Suppressor macrophage treated with lipopolysaccharide for 1 hour (primary cell): Measurements from ENCODE around the gene RPH3AL.

ENCODE experiments used
- DNase-seq, 3 donors: peaks; one replicate each; pipeline ENCODE4 v3.0.0-alpha.2; 2020 to 2022

Gene RPH3AL

GRCh38 chr17:197352-197751 is 155.3 kb downstream of the RPH3AL start:
- no peak for DNase-seq

GRCh38 chr17:194828-195602 is 157.6 kb downstream of the RPH3AL start:
- peak in 2 of 3 donors; percentile 18 to 28 for DNase-seq

- no peak for DNase-seq
Observed at GRCh38 chr17:193841-194806, 158.5 kb downstream of the RPH3AL start.

- no peak for DNase-seq
Observed at GRCh38 chr17:193426-193810, 159.2 kb downstream of the RPH3AL start.

- no peak for DNase-seq
Observed at GRCh38 chr17:192666-193425, 159.8 kb downstream of the RPH3AL start.

GRCh38 chr17:189444-189843 is 163.2 kb downstream of the RPH3AL start:
- no peak for DNase-seq

GRCh38 chr17:187130-187529 is 165.5 kb downstream of the RPH3AL start:
- DNase-seq, result no peak

- peak in 2 of 3 donors; percentile 34 to 47 for DNase-seq
Observed at GRCh38 chr17:185445-186138, 167.0 kb downstream of the RPH3AL start.

GRCh38 chr17:183021-183420 is 169.6 kb downstream of the RPH3AL start:
- no peak for DNase-seq

GRCh38 chr17:182050-182751 is 170.4 kb downstream of the RPH3AL start:
- no peak for DNase-seq

GRCh38 chr17:181245-182049 is 171.2 kb downstream of the RPH3AL start, which contains the start of gene DOC2B:
Gene DOC2B, minus strand, starts transcription at chr17:181650. Its CDS starts 171 bp downstream, at chr17:181479.
- peak; percentile 58 to 87 (median 69) for DNase-seq

- DNase-seq, result peak in 2 of 3 donors; percentile 14 to 59
Observed at GRCh38 chr17:180381-181244, 172.0 kb downstream of the RPH3AL start.

GRCh38 chr17:179781-180380 is 172.7 kb downstream of the RPH3AL start:
- DNase-seq, result no peak

GRCh38 chr17:179066-179432 is 173.6 kb downstream of the RPH3AL start:
- DNase-seq, result no peak

GRCh38 chr17:178292-179065 is 174.1 kb downstream of the RPH3AL start:
- no peak for DNase-seq

GRCh38 chr17:177762-178161 is 174.8 kb downstream of the RPH3AL start:
- DNase-seq, result no peak

- no peak for DNase-seq
Observed at GRCh38 chr17:177155-177554, 175.5 kb downstream of the RPH3AL start.

GRCh38 chr17:173166-173911 is 179.3 kb downstream of the RPH3AL start:
- DNase-seq, result no peak
